Measurements from ENCODE around the gene RCC2.

The RCC2 gene

GRCh38 chr1:17361687-17362086, 77.8 kb downstream of the RCC2 start:
- Histone ChIP-seq H3K9ac (ENCODE audit: low read depth, low read length) (no peak overlapping the region), H3K36me3 (ENCODE audit: insufficient read depth, low read length) (no peaks in the 10 kb centered on the region), H3K4me1 (ENCODE audit: insufficient read depth, low read length) (peaks cover 3% of the 10 kb centered on the region; the same call in 1 of the 2 replicates), H3K9me3 (ENCODE audit: control insufficient read depth, insufficient read depth, low read length) (no peaks in the 10 kb centered on the region)

GRCh38 chr1:17360272-17360956, 79.1 kb downstream of the RCC2 start:
- Histone ChIP-seq H3K4me1 (ENCODE audit: insufficient read depth, low read length) (peaks cover 3% of the 10 kb centered on the region; the same call in 1 of the 2 replicates), H3K9me3 (ENCODE audit: control insufficient read depth, insufficient read depth, low read length) (no peaks in the 10 kb centered on the region)

GRCh38 chr1:17359808-17360207, 79.7 kb downstream of the RCC2 start:
- Histone ChIP-seq H3K36me3 (ENCODE audit: insufficient read depth, low read length) (no peaks in the 10 kb centered on the region), H3K9ac (ENCODE audit: low read depth, low read length) (no peak overlapping the region), H3K9me3 (ENCODE audit: control insufficient read depth, insufficient read depth, low read length) (no peaks in the 10 kb centered on the region), H3K4me1 (ENCODE audit: insufficient read depth, low read length) (peaks cover 3% of the 10 kb centered on the region; the same call in 1 of the 2 replicates)

More at GRCh38 chr1:17360272-17360956, 79.1 kb downstream of the RCC2 start:
- H3K9ac ChIP-seq (ENCODE audit: low read depth, low read length), result no peak overlapping the region
- no peaks in the 10 kb centered on the region for H3K36me3 ChIP-seq (ENCODE audit: insufficient read depth, low read length)

GRCh38 chr1:17359031-17359430, 80.4 kb downstream of the RCC2 start:
- H3K9me3 ChIP-seq (ENCODE audit: control insufficient read depth, insufficient read depth, low read length), result no peaks in the 10 kb centered on the region
- H3K36me3 ChIP-seq (ENCODE audit: insufficient read depth, low read length), result no peaks in the 10 kb centered on the region
- H3K4me1 ChIP-seq (ENCODE audit: insufficient read depth, low read length), result peaks cover 3% of the 10 kb centered on the region; the same call in 1 of the 2 replicates
- H3K9ac ChIP-seq (ENCODE audit: low read depth, low read length), result no peak overlapping the region

GRCh38 chr1:17358557-17358956, 80.9 kb downstream of the RCC2 start:
- Histone ChIP-seq H3K9ac (ENCODE audit: low read depth, low read length) (no peak overlapping the region), H3K4me1 (ENCODE audit: insufficient read depth, low read length) (peaks cover 3% of the 10 kb centered on the region; the same call in 1 of the 2 replicates), H3K36me3 (ENCODE audit: insufficient read depth, low read length) (no peaks in the 10 kb centered on the region)

More at GRCh38 chr1:17358557-17358956, 80.9 kb downstream of the RCC2 start:
- H3K9me3 ChIP-seq (ENCODE audit: control insufficient read depth, insufficient read depth, low read length), result no peaks in the 10 kb centered on the region

Data from ES-I3 (cell line).